ENCODE measurements around the gene TBC1D9B.

- TF ChIP-seq CTCF (IDR thresholded peaks at IDR 0.05) (no peak), ZFX (IDR thresholded peaks at IDR 0.05; ENCODE audit: borderline replicate concordance) (no peak)
Observed at GRCh38 chr5:179874536-179875292, 33.0 kb downstream of the TBC1D9B start.

Data from 22Rv1 (cell line).